ENCODE results near the gene DPP3.

GRCh38 chr11:66443602-66444001 is 36.6 kb upstream of the DPP3 start:
- TF ChIP-seq CTCF (conservative IDR thresholded peaks at IDR 0.05; ENCODE audit: low read length) (no peak), EZH2phosphoT487 (IDR thresholded peaks at IDR 0.05; ENCODE audit: borderline replicate concordance, low read depth, low read length) (no peak)
